ENCODE measurements around the gene ZNF467.

The ZNF467 gene

GRCh38 chr7:149723795-149724495, 49.4 kb downstream of the ZNF467 start:
- TF ChIP-seq GLIS3 (CRISPR knock-in tag; IDR thresholded peaks at IDR 0.05) (no peak), CREB5 (CRISPR knock-in tag; IDR thresholded peaks at IDR 0.05; ENCODE audit: low read depth) (no peak), ZC3H10 (CRISPR knock-in tag; IDR thresholded peaks at IDR 0.05) (no peak), TCF4 (CRISPR knock-in tag; IDR thresholded peaks at IDR 0.05; ENCODE audit: borderline replicate concordance) (no peak), ZNF565 (CRISPR knock-in tag; conservative IDR thresholded peaks at IDR 0.05; ENCODE audit: low read depth) (no peak), ESRRG (CRISPR knock-in tag; IDR thresholded peaks at IDR 0.05) (no peak), SNAI2 (CRISPR knock-in tag; IDR thresholded peaks at IDR 0.05) (no peak), ARNTL (CRISPR knock-in tag; IDR thresholded peaks at IDR 0.05; ENCODE audit: borderline replicate concordance, low read depth) (no peak), RARB (CRISPR knock-in tag; IDR thresholded peaks at IDR 0.05) (no peak), ZNF70 (CRISPR knock-in tag; IDR thresholded peaks at IDR 0.05) (no peak), CSDC2 (CRISPR knock-in tag; IDR thresholded peaks at IDR 0.05) (no peak), OSR1 (CRISPR knock-in tag; IDR thresholded peaks at IDR 0.05) (no peak)
- no peak for ATAC-seq

- TF ChIP-seq ISL1 (CRISPR knock-in tag; IDR thresholded peaks at IDR 0.05) (no peak), ESRRG (CRISPR knock-in tag; IDR thresholded peaks at IDR 0.05) (no peak), TOX (CRISPR knock-in tag; IDR thresholded peaks at IDR 0.05; ENCODE audit: borderline replicate concordance) (no peak), ZC3H10 (CRISPR knock-in tag; IDR thresholded peaks at IDR 0.05) (no peak), RARB (CRISPR knock-in tag; IDR thresholded peaks at IDR 0.05) (no peak), OSR1 (CRISPR knock-in tag; IDR thresholded peaks at IDR 0.05) (no peak), SNAI2 (CRISPR knock-in tag; IDR thresholded peaks at IDR 0.05) (no peak), ZFP3 (CRISPR knock-in tag; IDR thresholded peaks at IDR 0.05) (no peak)
- ATAC-seq, result no peak
These were observed 50.2 kb downstream of the ZNF467 start for GRCh38 chr7:149723082-149723767.

- no peak for ATAC-seq
These were observed 50.9 kb downstream of the ZNF467 start for GRCh38 chr7:149722356-149722957.

More at GRCh38 chr7:149722356-149722957, 50.9 kb downstream of the ZNF467 start:
- TF ChIP-seq ZNF70 (CRISPR knock-in tag; IDR thresholded peaks at IDR 0.05), result no peak
- TF ChIP-seq TOX (CRISPR knock-in tag; IDR thresholded peaks at IDR 0.05; ENCODE audit: borderline replicate concordance), result no peak
- TF ChIP-seq CSRNP3 (CRISPR knock-in tag; IDR thresholded peaks at IDR 0.05), result no peak
- no peak for TF ChIP-seq GLIS3 (CRISPR knock-in tag; IDR thresholded peaks at IDR 0.05)
- no peak for TF ChIP-seq TSHZ2 (CRISPR knock-in tag; IDR thresholded peaks at IDR 0.05)
- TF ChIP-seq ZC3H10 (CRISPR knock-in tag; IDR thresholded peaks at IDR 0.05), result no peak
- TF ChIP-seq ISL1 (CRISPR knock-in tag; IDR thresholded peaks at IDR 0.05), result no peak
- TF ChIP-seq PPARA (CRISPR knock-in tag; IDR thresholded peaks at IDR 0.05; ENCODE audit: borderline replicate concordance), result no peak
- no peak for TF ChIP-seq PATZ1 (CRISPR knock-in tag; IDR thresholded peaks at IDR 0.05; ENCODE audit: borderline replicate concordance)
- no peak for TF ChIP-seq CSDC2 (CRISPR knock-in tag; IDR thresholded peaks at IDR 0.05)
- TF ChIP-seq ESRRG (CRISPR knock-in tag; IDR thresholded peaks at IDR 0.05), result no peak
- no peak for TF ChIP-seq ZNF565 (CRISPR knock-in tag; conservative IDR thresholded peaks at IDR 0.05; ENCODE audit: low read depth)
- no peak for TF ChIP-seq POU6F1 (CRISPR knock-in tag; IDR thresholded peaks at IDR 0.05; ENCODE audit: borderline replicate concordance, low read depth)

All from SK-N-SH treated with all-trans-retinoic acid at 6 μM for 48 hours (cell line).